MM.1S (cell line): ENCODE data around the gene ERO1A.

ENCODE experiments used
- DNase-seq: peaks from one replicate; pipeline ENCODE4 v3.0.0-alpha.2; 2015
- H2AFZ ChIP-seq: fragments of 300-600 bp; sonication (generic); 2 replicates; pipeline ENCODE4 v1.6.0; 2016; ENCODE audit warnings: antibody characterized with exemption, low read length
- H3F3A ChIP-seq: fragments of 300-600 bp; sonication (generic); 2 replicates; pipeline ENCODE4 v1.6.1; 2016; ENCODE audit warnings: mild to moderate bottlenecking, antibody characterized with exemption, low read length, moderate library complexity, mixed read lengths; ENCODE audit not compliant: insufficient read depth
- H3K27ac ChIP-seq: fragments of 300-600 bp; sonication (generic); 2 replicates; pipeline ENCODE4 v1.5.1; 2016; ENCODE audit warnings: mild to moderate bottlenecking, low read length
- H3K27me3 ChIP-seq: fragments of 300-600 bp; sonication (generic); replicated peaks from 2 replicates; pipeline ENCODE4 v1.6.0; 2016; ENCODE audit warnings: low read length; ENCODE audit not compliant: insufficient read depth
- H3K36me3 ChIP-seq: fragments of 300-600 bp; sonication (generic); replicated peaks from 2 replicates; pipeline ENCODE4 v1.6.1; 2016; ENCODE audit warnings: mild to moderate bottlenecking, low read length, mixed read lengths; ENCODE audit not compliant: insufficient read depth
- H3K4me1 ChIP-seq: fragments of 300-600 bp; sonication (generic); 2 replicates; pipeline ENCODE4 v1.6.1; 2016; ENCODE audit warnings: low read length, mixed read lengths
- H3K4me2 ChIP-seq: fragments of 300-600 bp; sonication (generic); 2 replicates; pipeline ENCODE4 v1.6.0; 2016; ENCODE audit warnings: low read depth, low read length
- H3K4me3 ChIP-seq: fragments of 300-600 bp; sonication (generic); 2 replicates; pipeline ENCODE4 v1.5.1; 2016; ENCODE audit warnings: low read length, mixed read lengths
- H3K79me2 ChIP-seq: fragments of 300-600 bp; sonication (generic); 2 replicates; pipeline ENCODE4 v1.6.1; 2016; ENCODE audit warnings: mixed run types, low read length, mixed read lengths
- H3K9ac ChIP-seq: fragments of 300-600 bp; sonication (generic); 2 replicates; pipeline ENCODE4 v1.6.1; 2016; ENCODE audit warnings: low read length, mixed read lengths
- H3K9me2 ChIP-seq: fragments of 300-600 bp; sonication (generic); replicated peaks from 2 replicates; pipeline ENCODE4 v1.6.1; 2016; ENCODE audit warnings: mild to moderate bottlenecking, low read length, mixed read lengths; ENCODE audit not compliant: insufficient read depth
- H3K9me3 ChIP-seq: fragments of 300-600 bp; sonication (generic); replicated peaks from 2 replicates; pipeline ENCODE4 v1.6.1; 2016; ENCODE audit warnings: mild to moderate bottlenecking, low read length, mixed read lengths; ENCODE audit not compliant: insufficient read depth
- H4K20me1 ChIP-seq: fragments of 300-600 bp; sonication (generic); 2 replicates; pipeline ENCODE4 v1.6.1; 2016; ENCODE audit warnings: mild to moderate bottlenecking, low read length, moderate library complexity, mixed read lengths; ENCODE audit not compliant: insufficient read depth
- EZH2 ChIP-seq: fragments of 300-600 bp; sonication (generic); optimal IDR thresholded peaks from 2 replicates; pipeline ENCODE3; 2017; ENCODE audit warnings: low read depth, mild to moderate bottlenecking, antibody characterized with exemption, low read length, mixed read lengths
- EZH2phosphoT487 ChIP-seq: fragments of 300-600 bp; sonication (generic); IDR thresholded peaks from 2 replicates; pipeline ENCODE4 v1.6.1; 2018; ENCODE audit warnings: antibody characterized with exemption, low read length
- TF ChIP-seq, protein P1 (sequence below): fragments of 300-600 bp; sonication (generic); IDR thresholded peaks from 2 replicates; pipeline ENCODE4 v1.5.1; 2016; ENCODE audit warnings: antibody characterized with exemption, low read length, mixed read lengths

The ERO1A gene

DNA sequence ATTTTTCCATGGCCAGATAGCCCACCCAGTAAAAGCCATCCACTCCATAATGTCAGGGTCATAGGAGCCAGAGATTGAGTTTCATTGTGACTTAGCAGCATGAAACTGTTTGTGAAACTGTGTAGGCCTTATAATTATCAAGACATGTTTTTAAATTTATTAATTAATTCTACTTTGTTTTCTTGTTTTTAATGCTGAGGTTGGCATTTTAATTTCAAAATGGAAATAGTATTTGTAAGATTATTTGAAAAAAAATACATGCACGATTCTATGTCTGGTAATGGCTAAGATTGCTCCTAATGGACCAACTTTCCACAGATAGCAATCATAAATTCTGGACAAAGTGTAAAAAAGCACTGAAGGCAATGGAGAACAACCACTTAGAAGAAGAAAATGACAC, 75.7 kb downstream of the ERO1A start:
- no peaks in the 10 kb centered on the region for H4K20me1 ChIP-seq
- no peak overlapping the region for H3K4me3 ChIP-seq
- no peaks in the 10 kb centered on the region for H3K27me3 ChIP-seq
- H3K79me2 ChIP-seq: no peaks in the 10 kb centered on the region
- H3K36me3 ChIP-seq: no peaks in the 10 kb centered on the region
- H3K4me1 ChIP-seq: no peaks in the 10 kb centered on the region
- DNase-seq: no peak
- H3F3A ChIP-seq: no peaks in the 10 kb centered on the region
- H3K27ac ChIP-seq: no peak overlapping the region
- no peak overlapping the region for H3K4me2 ChIP-seq
- no peak for TF ChIP-seq EZH2phosphoT487
- TF ChIP-seq, protein P1, sequence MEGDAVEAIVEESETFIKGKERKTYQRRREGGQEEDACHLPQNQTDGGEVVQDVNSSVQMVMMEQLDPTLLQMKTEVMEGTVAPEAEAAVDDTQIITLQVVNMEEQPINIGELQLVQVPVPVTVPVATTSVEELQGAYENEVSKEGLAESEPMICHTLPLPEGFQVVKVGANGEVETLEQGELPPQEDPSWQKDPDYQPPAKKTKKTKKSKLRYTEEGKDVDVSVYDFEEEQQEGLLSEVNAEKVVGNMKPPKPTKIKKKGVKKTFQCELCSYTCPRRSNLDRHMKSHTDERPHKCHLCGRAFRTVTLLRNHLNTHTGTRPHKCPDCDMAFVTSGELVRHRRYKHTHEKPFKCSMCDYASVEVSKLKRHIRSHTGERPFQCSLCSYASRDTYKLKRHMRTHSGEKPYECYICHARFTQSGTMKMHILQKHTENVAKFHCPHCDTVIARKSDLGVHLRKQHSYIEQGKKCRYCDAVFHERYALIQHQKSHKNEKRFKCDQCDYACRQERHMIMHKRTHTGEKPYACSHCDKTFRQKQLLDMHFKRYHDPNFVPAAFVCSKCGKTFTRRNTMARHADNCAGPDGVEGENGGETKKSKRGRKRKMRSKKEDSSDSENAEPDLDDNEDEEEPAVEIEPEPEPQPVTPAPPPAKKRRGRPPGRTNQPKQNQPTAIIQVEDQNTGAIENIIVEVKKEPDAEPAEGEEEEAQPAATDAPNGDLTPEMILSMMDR: no peak
- no peak for TF ChIP-seq EZH2
- H3K9me3 ChIP-seq: no peaks in the 10 kb centered on the region
- H2AFZ ChIP-seq: no peak overlapping the region
- no peak overlapping the region for H3K9ac ChIP-seq
- no peaks in the 10 kb centered on the region for H3K9me2 ChIP-seq

DNA sequence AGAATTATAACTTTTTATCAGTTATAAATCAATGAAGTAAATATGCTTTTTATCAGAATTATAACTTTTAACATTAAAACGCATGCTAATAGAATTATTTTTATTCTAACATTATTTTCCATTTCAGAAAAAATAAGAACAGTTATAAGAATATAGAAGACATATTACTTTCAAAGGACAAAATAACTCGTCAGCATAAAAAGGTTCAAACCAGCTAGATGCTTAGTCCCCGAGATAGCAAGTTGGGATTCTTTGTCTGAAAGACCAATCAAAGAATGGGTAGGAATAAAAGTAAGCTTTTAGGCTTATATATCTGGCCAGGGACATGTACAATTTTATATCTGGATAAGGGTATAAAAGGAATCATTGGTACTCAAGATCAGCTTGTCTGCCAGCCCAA, 76.8 kb downstream of the ERO1A start:
- Histone ChIP-seq H4K20me1 (no peaks in the 10 kb centered on the region), H3K9me3 (no peaks in the 10 kb centered on the region), H3K4me3 (no peak overlapping the region), H3K79me2 (no peaks in the 10 kb centered on the region), H3K27ac (no peak overlapping the region), H3K27me3 (no peaks in the 10 kb centered on the region), H3K4me1 (no peaks in the 10 kb centered on the region), H3K9ac (no peak overlapping the region), H3K36me3 (no peaks in the 10 kb centered on the region), H2AFZ (no peak overlapping the region), H3K4me2 (no peak overlapping the region), H3F3A (no peaks in the 10 kb centered on the region), H3K9me2 (no peaks in the 10 kb centered on the region)
- no peak for DNase-seq
- TF ChIP-seq EZH2 (no peak), EZH2phosphoT487 (no peak)
- TF ChIP-seq, protein P1: no peak

DNA sequence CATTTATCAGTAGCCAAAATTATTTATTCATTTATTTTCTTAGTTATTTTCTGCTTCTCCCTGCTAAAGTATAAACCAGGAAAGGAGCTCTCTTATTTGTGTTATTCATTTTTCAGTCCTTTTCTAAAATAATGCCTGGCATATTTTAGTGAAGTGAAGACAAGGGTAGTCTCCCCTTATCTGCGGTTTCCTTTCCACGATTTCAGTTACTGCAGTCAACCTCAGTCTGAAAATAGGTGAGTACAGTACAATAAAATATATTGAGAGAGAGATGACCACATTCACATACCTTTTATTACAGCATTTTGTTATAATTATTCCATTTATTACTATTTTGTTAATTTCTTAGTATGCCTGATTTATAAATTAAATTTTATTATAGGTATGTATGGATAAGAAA, 85.2 kb downstream of the ERO1A start:
- Histone ChIP-seq H4K20me1 (no peaks in the 10 kb centered on the region), H3K79me2 (no peaks in the 10 kb centered on the region), H3K4me3 (no peak overlapping the region), H3K4me2 (no peak overlapping the region), H2AFZ (no peak overlapping the region), H3K9me2 (no peaks in the 10 kb centered on the region), H3K9me3 (no peaks in the 10 kb centered on the region), H3K4me1 (no peaks in the 10 kb centered on the region), H3F3A (no peaks in the 10 kb centered on the region), H3K27ac (no peak overlapping the region), H3K27me3 (no peaks in the 10 kb centered on the region), H3K9ac (no peak overlapping the region), H3K36me3 (no peaks in the 10 kb centered on the region)
- peak; percentile 21 for DNase-seq
- no peak for TF ChIP-seq EZH2phosphoT487
- TF ChIP-seq EZH2: no peak

DNA sequence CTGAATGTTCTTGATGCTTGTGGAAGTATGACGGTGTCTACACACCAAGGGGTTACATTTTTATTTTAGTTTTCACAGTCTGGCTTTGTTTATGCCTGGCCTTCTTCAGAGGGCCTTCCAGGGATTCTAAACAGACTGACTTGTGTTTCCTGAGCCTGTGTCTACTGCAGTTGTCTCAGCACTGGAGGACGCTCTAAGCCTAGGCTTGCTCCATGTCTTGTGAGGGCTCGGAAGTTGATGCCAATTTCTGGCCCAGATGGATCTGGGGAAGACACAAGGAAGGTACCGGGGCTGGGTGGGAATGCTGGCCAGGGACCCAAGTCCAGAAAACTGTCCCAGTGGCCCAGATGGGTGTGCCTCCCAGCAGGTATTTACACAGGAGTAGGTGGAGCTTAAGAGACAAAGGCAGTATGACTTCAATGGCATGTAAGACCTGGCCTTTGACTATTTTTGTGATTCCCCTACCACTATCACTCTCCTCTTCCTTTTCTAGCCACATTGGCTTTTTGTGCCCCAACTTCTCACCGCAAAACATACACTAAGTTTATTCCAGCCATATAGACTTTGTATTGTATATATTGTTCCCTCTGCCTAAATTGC, 85.8 kb downstream of the ERO1A start:
- no peak for DNase-seq
- H3K79me2 ChIP-seq: no peaks in the 10 kb centered on the region

More for the DNA sequence above, 85.8 kb downstream of the ERO1A start:
- no peaks in the 10 kb centered on the region for H3K27me3 ChIP-seq
- no peak overlapping the region for H3K9ac ChIP-seq
- no peak overlapping the region for H3K4me2 ChIP-seq
- no peaks in the 10 kb centered on the region for H3K4me1 ChIP-seq
- no peak overlapping the region for H3K27ac ChIP-seq
- no peak overlapping the region for H2AFZ ChIP-seq
- no peaks in the 10 kb centered on the region for H3K9me2 ChIP-seq
- no peak overlapping the region for H3K4me3 ChIP-seq
- H3F3A ChIP-seq: no peaks in the 10 kb centered on the region
- H4K20me1 ChIP-seq: no peaks in the 10 kb centered on the region
- H3K36me3 ChIP-seq: no peaks in the 10 kb centered on the region
- TF ChIP-seq EZH2phosphoT487 (no peak), EZH2 (no peak)
- TF ChIP-seq, protein P1: no peak
- no peaks in the 10 kb centered on the region for H3K9me3 ChIP-seq
